Measurements from ENCODE around the gene GBP4. TPM values are rescaled to one million over a fixed set of nuclear protein-coding genes. Genes with fewer than 3 reads are reported as not detected.

GBP4 gene
- polyA plus RNA-seq, 1 experiment: not detected

DNA sequence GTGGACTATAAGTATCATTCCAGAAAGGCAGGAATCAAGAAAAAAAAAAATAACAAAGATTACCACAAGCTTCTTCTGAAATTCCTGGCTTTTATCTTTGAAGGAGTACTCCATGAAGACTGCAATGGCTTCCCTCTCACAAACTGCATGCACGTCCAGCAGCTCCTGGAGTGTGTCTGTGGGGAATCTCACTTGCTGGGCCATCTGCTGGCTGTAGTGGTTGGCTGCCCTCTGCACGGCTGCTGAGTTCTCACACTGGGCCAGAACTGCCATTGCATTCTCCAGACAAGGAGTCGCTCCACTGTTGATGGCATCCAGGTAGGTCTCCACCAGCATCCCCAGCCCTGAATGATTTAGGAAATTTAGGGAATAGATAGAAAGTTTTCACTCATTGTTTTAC, 49.5 kb downstream of the GBP4 start:
- H3K4me3 ChIP-seq (ENCODE audit: low read depth, low read length): no peak overlapping the region
- ChIA-PET CTCF (interaction anchor here (0.7 to 4.2 kb wide), 13 partner anchors 13 to 175 kb away, joined by 3 to 36 read pairs (median 6); partner anchors contain the start of genes GBP2 and GBP3), POLR2A (no interaction called here)

DNA sequence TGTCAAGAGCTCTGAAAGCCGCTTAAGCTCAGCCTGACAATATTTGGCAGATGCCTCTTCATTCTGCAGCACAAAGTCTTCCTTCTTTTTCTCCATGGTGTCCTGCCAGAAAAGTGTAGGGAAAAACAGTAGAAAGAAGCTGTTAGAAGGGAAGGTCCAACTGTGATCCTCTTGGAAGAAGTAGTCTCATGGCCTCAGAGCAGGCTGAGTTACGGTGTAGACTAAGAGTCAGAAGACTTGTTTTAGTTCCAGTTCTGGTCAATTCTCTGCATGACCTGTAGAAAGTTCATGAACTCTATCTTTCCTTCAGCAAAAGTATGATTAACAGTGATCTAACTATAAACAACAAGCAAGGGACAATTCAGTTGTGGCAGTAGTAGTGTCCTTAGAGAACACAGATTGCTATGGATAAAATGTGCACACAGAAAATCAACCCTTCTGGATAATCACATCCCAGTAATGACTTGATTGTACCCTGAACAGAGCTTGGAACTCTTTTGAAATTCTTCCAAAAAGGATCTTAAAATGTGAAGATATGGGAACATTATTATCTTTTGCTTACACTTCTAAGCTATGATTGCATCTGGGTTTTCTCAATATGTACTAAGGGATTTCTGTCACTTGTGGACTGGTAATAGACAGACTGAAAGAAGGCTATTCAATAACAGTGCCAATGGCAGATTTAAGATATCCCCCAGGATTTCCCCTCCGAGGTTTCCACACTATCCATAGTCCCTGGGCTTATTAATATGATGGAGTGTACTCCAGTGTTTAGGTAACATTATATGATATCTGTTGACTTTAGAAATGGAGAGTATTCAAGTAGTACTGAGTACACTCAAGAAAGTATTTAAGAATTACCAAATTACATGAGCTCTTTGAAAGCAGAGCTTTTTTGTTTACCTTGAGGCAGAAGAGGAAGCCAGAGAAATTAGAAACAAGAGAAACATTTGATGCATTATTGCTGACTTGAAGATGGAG, 50.8 kb downstream of the GBP4 start:
- Histone ChIP-seq H3K9me3 (ENCODE audit: control insufficient read depth, insufficient read depth, low read length) (no peaks in the 10 kb centered on the region), H3K27ac (ENCODE audit: low read depth, low read length) (no peak overlapping the region), H3K27me3 (ENCODE audit: control insufficient read depth, insufficient read depth, low read length) (peaks cover 3% of the 10 kb centered on the region), H3K4me3 (ENCODE audit: low read depth, low read length) (no peak overlapping the region)
- DNase-seq (ENCODE audit: low read depth, low spot score): no peak
- ChIA-PET POLR2A (no interaction called here), CTCF (interaction anchor here (0.7 to 4.2 kb wide), 8 partner anchors 14 to 210 kb away, joined by 3 to 36 read pairs (median 4); no protein-coding TSS in a partner anchor)
- TF ChIP-seq, protein P1, sequence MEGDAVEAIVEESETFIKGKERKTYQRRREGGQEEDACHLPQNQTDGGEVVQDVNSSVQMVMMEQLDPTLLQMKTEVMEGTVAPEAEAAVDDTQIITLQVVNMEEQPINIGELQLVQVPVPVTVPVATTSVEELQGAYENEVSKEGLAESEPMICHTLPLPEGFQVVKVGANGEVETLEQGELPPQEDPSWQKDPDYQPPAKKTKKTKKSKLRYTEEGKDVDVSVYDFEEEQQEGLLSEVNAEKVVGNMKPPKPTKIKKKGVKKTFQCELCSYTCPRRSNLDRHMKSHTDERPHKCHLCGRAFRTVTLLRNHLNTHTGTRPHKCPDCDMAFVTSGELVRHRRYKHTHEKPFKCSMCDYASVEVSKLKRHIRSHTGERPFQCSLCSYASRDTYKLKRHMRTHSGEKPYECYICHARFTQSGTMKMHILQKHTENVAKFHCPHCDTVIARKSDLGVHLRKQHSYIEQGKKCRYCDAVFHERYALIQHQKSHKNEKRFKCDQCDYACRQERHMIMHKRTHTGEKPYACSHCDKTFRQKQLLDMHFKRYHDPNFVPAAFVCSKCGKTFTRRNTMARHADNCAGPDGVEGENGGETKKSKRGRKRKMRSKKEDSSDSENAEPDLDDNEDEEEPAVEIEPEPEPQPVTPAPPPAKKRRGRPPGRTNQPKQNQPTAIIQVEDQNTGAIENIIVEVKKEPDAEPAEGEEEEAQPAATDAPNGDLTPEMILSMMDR (IDR thresholded peaks at IDR 0.05; ENCODE audit: low read depth, low read length): no peak

More for the DNA sequence above, 49.5 kb downstream of the GBP4 start:
- Histone ChIP-seq H3K27ac (ENCODE audit: low read depth, low read length) (no peak overlapping the region), H3K27me3 (ENCODE audit: control insufficient read depth, insufficient read depth, low read length) (peaks cover 3% of the 10 kb centered on the region), H3K9me3 (ENCODE audit: control insufficient read depth, insufficient read depth, low read length) (no peaks in the 10 kb centered on the region)
- peak; percentile 8 for DNase-seq (ENCODE audit: low read depth, low spot score)
- TF ChIP-seq, protein P1 (IDR thresholded peaks at IDR 0.05; ENCODE audit: low read depth, low read length): peak; percentile 60

DNA sequence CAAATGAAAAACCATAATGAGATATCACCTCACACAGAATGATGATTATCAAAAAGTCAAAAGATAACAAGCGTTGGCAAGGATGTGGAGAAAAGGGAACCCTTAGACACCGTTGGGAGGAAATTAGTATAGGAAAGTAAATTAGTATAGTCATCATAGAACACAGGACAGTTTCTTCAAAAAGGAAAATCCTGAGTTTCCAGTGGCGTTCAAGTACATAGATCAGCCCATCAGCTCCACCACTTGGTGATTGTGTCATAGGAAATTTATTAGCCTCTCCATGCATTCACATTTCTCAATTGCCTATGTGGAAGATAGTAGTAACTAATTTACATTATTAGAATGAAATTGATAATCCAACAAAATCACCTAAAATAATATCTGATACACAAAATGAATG, 52.0 kb downstream of the GBP4 start:
- CTCF ChIA-PET: interaction anchor here (4.2 kb wide), 1 partner anchor 61 kb away, joined by 36 read pairs; no protein-coding TSS in a partner anchor
- POLR2A ChIA-PET: no interaction called here
- no peak for DNase-seq (ENCODE audit: low read depth, low spot score)
- no peak overlapping the region for H3K27ac ChIP-seq (ENCODE audit: low read depth, low read length)
- H3K4me3 ChIP-seq (ENCODE audit: low read depth, low read length): no peak overlapping the region
- TF ChIP-seq, protein P1 (IDR thresholded peaks at IDR 0.05; ENCODE audit: low read depth, low read length): no peak
- peaks cover 3% of the 10 kb centered on the region for H3K27me3 ChIP-seq (ENCODE audit: control insufficient read depth, insufficient read depth, low read length)
- no peaks in the 10 kb centered on the region for H3K9me3 ChIP-seq (ENCODE audit: control insufficient read depth, insufficient read depth, low read length)

DNA sequence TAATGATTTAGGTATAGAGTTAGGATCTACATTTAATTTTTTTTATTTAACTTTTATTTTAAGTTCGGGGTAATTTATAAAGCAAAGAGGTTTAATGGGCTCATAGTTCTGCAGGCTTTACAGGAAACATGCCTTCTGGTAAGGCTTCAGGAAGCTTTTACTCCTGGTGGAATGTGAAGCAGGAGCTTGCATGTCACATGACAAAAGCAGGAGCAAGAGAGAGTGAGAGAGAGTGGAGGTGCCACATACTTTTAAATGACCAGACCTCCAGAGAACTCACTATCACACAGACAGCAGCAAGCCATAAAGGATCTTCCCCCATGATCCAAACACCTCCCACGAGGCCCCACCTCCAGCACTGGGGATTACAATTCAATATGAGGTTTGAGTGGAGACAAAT, 55.3 kb downstream of the GBP4 start:
- TF ChIP-seq, protein P1 (IDR thresholded peaks at IDR 0.05; ENCODE audit: low read depth, low read length): no peak
- Histone ChIP-seq H3K27me3 (ENCODE audit: control insufficient read depth, insufficient read depth, low read length) (no peaks in the 10 kb centered on the region), H3K9me3 (ENCODE audit: control insufficient read depth, insufficient read depth, low read length) (no peaks in the 10 kb centered on the region), H3K4me3 (ENCODE audit: low read depth, low read length) (no peak overlapping the region), H3K27ac (ENCODE audit: low read depth, low read length) (no peak overlapping the region)
- ChIA-PET CTCF (no interaction called here), POLR2A (no interaction called here)
- no peak for DNase-seq (ENCODE audit: low read depth, low spot score)

DNA sequence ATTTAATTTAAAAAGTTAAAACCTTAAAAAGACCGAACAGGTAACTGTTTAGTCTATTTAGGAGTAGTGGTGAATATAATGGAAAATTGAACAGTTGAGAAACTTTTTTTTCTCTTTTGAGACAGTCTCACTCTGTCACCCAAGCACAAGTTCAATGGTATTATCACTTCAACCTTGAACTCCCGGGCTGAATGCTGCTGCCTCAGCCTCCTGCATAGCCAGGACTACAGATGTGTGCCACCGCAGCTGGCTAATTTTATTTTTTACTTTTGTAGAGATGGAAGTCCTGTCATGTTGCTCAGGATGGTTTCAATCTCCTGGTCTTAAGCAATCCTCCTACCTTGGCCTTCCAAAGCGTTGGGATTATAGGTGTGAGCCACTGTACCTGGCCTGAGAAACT, 56.6 kb downstream of the GBP4 start:
- no peak overlapping the region for H3K4me3 ChIP-seq (ENCODE audit: low read depth, low read length)
- ChIA-PET POLR2A (no interaction called here), CTCF (no interaction called here)
- H3K27ac ChIP-seq (ENCODE audit: low read depth, low read length): no peak overlapping the region
- DNase-seq (ENCODE audit: low read depth, low spot score): no peak
- TF ChIP-seq, protein P1 (IDR thresholded peaks at IDR 0.05; ENCODE audit: low read depth, low read length): no peak
- no peaks in the 10 kb centered on the region for H3K27me3 ChIP-seq (ENCODE audit: control insufficient read depth, insufficient read depth, low read length)
- no peaks in the 10 kb centered on the region for H3K9me3 ChIP-seq (ENCODE audit: control insufficient read depth, insufficient read depth, low read length)

Measured in AG04450 (cell line).